Hepatocyte (in vitro differentiated cells): Measurements from ENCODE around the gene ADGRB3. TPM values are rescaled to one million over a fixed set of nuclear protein-coding genes. Genes with fewer than 3 reads are reported as not detected.

Experiments used
- DNase-seq: peaks from one replicate; pipeline ENCODE4 v3.0.0-alpha.2; 2016; ENCODE audit warnings: low spot score
- H2AFZ ChIP-seq: fragments of 200-600 bp; sonication (generic); 2 replicates; pipeline ENCODE4 v1.6.0; 2016; ENCODE audit warnings: antibody characterized with exemption, mild to moderate bottlenecking
- H3K27ac ChIP-seq: fragments of 200-600 bp; sonication (generic); 2 replicates; pipeline ENCODE4 v1.5.1; 2016; ENCODE audit warnings: mild to moderate bottlenecking
- H3K27me3 ChIP-seq: fragments of 200-600 bp; sonication (generic); 2 replicates; pipeline ENCODE4 v1.6.1; 2016
- H3K36me3 ChIP-seq: fragments of 200-600 bp; sonication (generic); replicated peaks from 2 replicates; pipeline ENCODE4 v1.5.1; 2016; ENCODE audit warnings: low read depth; ENCODE audit not compliant: insufficient read depth
- H3K4me1 ChIP-seq: fragments of 200-600 bp; sonication (generic); 2 replicates; pipeline ENCODE4 v1.5.1; 2016; ENCODE audit warnings: mild to moderate bottlenecking, moderate library complexity; ENCODE audit not compliant: insufficient read depth
- H3K4me2 ChIP-seq: fragments of 200-600 bp; sonication (generic); 2 replicates; pipeline ENCODE4 v1.6.0; 2016
- H3K4me3 ChIP-seq: fragments of 200-600 bp; sonication (generic); 2 replicates; pipeline ENCODE4 v1.5.1; 2016; ENCODE audit warnings: mild to moderate bottlenecking
- H3K79me2 ChIP-seq: fragments of 200-600 bp; sonication (generic); 2 replicates; pipeline ENCODE4 v1.6.0; 2017; ENCODE audit warnings: mild to moderate bottlenecking
- H3K9me2 ChIP-seq: fragments of 200-600 bp; sonication (generic); replicated peaks from 2 replicates; pipeline ENCODE4 v1.6.0; 2017; ENCODE audit warnings: mild to moderate bottlenecking; ENCODE audit not compliant: insufficient read depth
- H3K9me3 ChIP-seq: fragments of 200-600 bp; sonication (generic); 2 replicates; pipeline ENCODE4 v1.5.1; 2016; ENCODE audit warnings: low read depth, mild to moderate bottlenecking
- H4K20me1 ChIP-seq: fragments of 200-600 bp; sonication (generic); 2 replicates; pipeline ENCODE4 v1.6.0; 2016; ENCODE audit warnings: mild to moderate bottlenecking; ENCODE audit not compliant: insufficient read depth, poor library complexity, severe bottlenecking
- CTCF ChIP-seq: fragments of 200-600 bp; sonication (generic); IDR thresholded peaks from 2 replicates; pipeline ENCODE4 v1.5.1; 2016; ENCODE audit warnings: antibody characterized with exemption, mild to moderate bottlenecking; ENCODE audit not compliant: poor library complexity
- EZH2 ChIP-seq: fragments of 200-600 bp; sonication (generic); IDR thresholded peaks from 2 replicates; pipeline ENCODE4 v1.6.1; 2016; ENCODE audit warnings: antibody characterized with exemption, mild to moderate bottlenecking, borderline replicate concordance
- EZH2phosphoT487 ChIP-seq: fragments of 200-600 bp; sonication (generic); IDR thresholded peaks from one replicate; pipeline ENCODE4 v1.6.1; 2018; ENCODE audit warnings: antibody characterized with exemption, mild to moderate bottlenecking, low read depth, moderate library complexity; ENCODE audit not compliant: unreplicated experiment, severe bottlenecking
- WGBS: methylation state at CpG from one replicate; pipeline ENCODE4 v1.1.6; 2016; ENCODE audit warnings: low lambda C conversion rate; ENCODE audit errors: missing lambda C conversion rate; 5-methylcytosine and 5-hydroxymethylcytosine counted together
- polyA plus RNA-seq: library from polyadenylated mRNA; unstranded; fragments of >200 nt; fragmentation: Nextera tagmentation; extraction: Ambion mirVana; gene quantifications from 2 replicates; pipeline ENCODE4 v1.2.1, GENCODE V29; 2016
- total RNA-seq: library from RNA; depleted of rRNA; stranded (reverse); fragments of >200 nt; gene quantifications from 2 replicates; pipeline ENCODE4 v1.2.3, GENCODE V29; 2014

ADGRB3 gene
- total and polyA plus RNA-seq, 2 experiments from 2014 or later: 0.17 to 2.2 TPM

- WGBS: 92% methylated on average over 5 of the region's 5 CpGs
- DNase-seq: no peak
- Histone ChIP-seq H3K4me2 (no peak overlapping the region), H3K4me3 (no peak overlapping the region), H3K27ac (no peak overlapping the region), H2AFZ (no peak overlapping the region), H3K79me2 (no peaks in the 10 kb centered on the region), H3K27me3 (no peaks in the 10 kb centered on the region), H3K4me1 (no peaks in the 10 kb centered on the region), H3K9me2 (no peaks in the 10 kb centered on the region), H4K20me1 (no peaks in the 10 kb centered on the region), H3K9me3 (no peaks in the 10 kb centered on the region), H3K36me3 (no peaks in the 10 kb centered on the region)
- TF ChIP-seq EZH2 (no peak), EZH2phosphoT487 (no peak), CTCF (no peak)
Measured at GRCh38 chr6:69338431-69339162, 703.5 kb downstream of the ADGRB3 start.

GRCh38 chr6:69339163-69339550, 704.1 kb downstream of the ADGRB3 start:
- no peak for DNase-seq
- Histone ChIP-seq H3K27ac (no peak overlapping the region), H3K36me3 (no peaks in the 10 kb centered on the region), H4K20me1 (no peaks in the 10 kb centered on the region), H3K4me2 (no peak overlapping the region), H2AFZ (no peak overlapping the region), H3K27me3 (no peaks in the 10 kb centered on the region), H3K4me3 (no peak overlapping the region), H3K9me2 (no peaks in the 10 kb centered on the region), H3K79me2 (no peaks in the 10 kb centered on the region), H3K9me3 (no peaks in the 10 kb centered on the region), H3K4me1 (no peaks in the 10 kb centered on the region)
- no peak for TF ChIP-seq EZH2
- no peak for TF ChIP-seq EZH2phosphoT487
- no peak for TF ChIP-seq CTCF
- WGBS: 84% methylated on average over 6 of the region's 6 CpGs

GRCh38 chr6:69340196-69340595, 705.1 kb downstream of the ADGRB3 start:
- no peak overlapping the region for H3K27ac ChIP-seq
- TF ChIP-seq EZH2 (no peak), EZH2phosphoT487 (no peak), CTCF (no peak)
- no peaks in the 10 kb centered on the region for H4K20me1 ChIP-seq
- no peaks in the 10 kb centered on the region for H3K9me3 ChIP-seq
- no peak overlapping the region for H3K4me2 ChIP-seq
- H2AFZ ChIP-seq: no peak overlapping the region
- no peaks in the 10 kb centered on the region for H3K79me2 ChIP-seq
- H3K9me2 ChIP-seq: no peaks in the 10 kb centered on the region
- no peaks in the 10 kb centered on the region for H3K4me1 ChIP-seq
- WGBS: 88% methylated on average over 1 of the region's 1 CpG
- no peaks in the 10 kb centered on the region for H3K27me3 ChIP-seq
- no peak for DNase-seq
- H3K4me3 ChIP-seq: no peak overlapping the region
- H3K36me3 ChIP-seq: no peaks in the 10 kb centered on the region
